GM18861 (cell line): Measurements from ENCODE around the gene XKR7.

ENCODE experiments used
- ATAC-seq: cut with Tn5 transposase; IDR thresholded peaks from one replicate; pipeline ENCODE4 v1.9.1; 2021; ENCODE audit not compliant: unreplicated experiment

XKR7 gene

DNA sequence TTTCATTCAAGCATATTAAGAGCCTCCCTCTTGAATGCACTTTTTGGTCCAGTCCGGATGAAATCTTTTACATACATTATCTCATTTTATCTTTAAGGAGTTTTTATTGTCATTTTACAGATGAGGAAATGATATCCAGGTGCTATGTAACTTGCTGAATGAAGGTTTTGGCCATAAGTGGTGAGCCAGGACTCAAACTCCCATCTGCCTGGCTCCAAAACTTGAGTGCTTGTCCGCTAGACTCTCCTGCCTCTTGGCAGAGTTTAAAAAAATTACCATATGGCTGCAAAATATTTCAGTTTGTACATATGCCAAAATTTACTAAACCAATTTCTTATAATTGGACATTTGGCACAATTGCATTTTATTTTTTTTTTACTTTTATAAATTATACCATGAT lies 28.3 kb upstream of the XKR7 start:
- no peak for ATAC-seq

DNA sequence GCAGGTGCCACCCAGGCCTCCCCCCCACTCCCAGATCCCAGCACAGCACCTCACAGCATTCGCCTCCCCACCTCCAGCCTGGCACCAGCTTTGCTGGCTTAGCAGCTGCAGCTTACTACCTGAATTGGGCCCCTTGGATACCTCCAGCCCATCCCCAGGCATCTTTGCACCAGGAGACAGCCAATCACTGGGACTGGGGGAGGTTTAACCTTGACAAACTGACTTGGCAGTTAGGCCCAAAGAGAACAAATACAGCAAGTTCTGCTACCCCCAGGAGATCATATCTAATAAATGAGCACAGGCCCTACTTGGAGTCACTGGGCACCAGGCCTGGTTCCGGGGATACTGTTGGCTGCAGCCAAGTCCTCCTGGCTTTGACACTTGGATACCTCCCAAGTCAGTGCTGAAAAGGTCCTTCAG lies 24.9 kb upstream of the XKR7 start:
- ATAC-seq: no peak

DNA sequence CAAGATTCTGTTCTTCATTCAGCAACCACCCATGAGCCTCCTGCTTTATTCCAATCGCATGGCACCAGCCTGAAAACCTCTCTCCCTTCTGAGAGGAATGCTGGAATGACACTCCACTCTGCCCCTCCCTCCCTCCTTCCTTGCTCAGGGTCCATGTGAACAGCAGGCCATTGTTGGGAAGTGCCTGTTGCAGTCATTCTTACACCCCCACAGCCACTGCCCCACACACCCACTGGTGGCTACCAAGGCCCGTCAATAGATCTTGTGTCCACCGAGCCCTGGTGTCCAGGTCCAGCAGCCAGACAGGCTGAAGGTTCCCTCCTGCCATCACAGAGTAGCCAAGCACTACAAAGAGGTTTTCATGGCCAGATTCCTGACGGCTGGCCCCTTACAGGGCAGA lies 22.6 kb upstream of the XKR7 start:
- no peak for ATAC-seq

DNA sequence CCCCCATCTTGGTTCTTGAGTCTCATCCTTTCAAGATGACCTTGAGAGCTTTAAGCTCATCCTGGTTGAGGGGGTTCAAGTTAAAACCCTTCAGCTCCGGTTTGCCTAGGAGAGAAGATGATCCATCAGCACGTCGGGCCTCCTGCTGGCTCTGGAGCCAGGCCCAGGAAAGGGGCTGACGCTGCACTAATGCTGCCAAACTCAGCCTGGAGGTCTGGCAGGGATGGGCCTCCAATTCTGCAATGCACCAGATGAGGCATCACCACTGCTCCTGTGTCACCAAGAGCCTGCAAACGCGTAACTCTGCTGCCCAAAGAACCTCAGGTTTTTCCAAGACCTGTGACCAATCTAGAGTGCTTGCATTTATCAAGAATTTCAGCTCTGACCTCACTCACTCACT lies 22.2 kb upstream of the XKR7 start:
- ATAC-seq: no peak

DNA sequence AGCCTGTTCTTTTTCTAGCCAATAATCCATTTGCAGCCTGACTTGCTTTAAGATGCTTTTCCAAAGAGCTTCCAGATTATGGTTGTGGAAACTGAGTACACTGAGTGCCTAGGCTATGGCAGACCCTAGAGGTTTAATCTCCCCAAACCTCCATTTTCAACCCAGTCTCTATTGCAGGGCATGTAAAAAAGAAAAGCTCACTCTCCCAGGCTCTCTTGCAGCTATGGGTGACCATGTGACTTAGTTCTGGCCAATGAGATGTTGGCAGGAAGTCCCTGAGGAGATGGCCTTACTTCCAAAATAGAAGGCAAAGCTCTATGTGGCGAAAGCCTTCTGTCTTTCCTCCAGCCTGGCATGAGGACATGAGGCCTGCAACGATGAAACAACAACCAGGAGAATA lies 19.9 kb upstream of the XKR7 start:
- ATAC-seq: no peak

DNA sequence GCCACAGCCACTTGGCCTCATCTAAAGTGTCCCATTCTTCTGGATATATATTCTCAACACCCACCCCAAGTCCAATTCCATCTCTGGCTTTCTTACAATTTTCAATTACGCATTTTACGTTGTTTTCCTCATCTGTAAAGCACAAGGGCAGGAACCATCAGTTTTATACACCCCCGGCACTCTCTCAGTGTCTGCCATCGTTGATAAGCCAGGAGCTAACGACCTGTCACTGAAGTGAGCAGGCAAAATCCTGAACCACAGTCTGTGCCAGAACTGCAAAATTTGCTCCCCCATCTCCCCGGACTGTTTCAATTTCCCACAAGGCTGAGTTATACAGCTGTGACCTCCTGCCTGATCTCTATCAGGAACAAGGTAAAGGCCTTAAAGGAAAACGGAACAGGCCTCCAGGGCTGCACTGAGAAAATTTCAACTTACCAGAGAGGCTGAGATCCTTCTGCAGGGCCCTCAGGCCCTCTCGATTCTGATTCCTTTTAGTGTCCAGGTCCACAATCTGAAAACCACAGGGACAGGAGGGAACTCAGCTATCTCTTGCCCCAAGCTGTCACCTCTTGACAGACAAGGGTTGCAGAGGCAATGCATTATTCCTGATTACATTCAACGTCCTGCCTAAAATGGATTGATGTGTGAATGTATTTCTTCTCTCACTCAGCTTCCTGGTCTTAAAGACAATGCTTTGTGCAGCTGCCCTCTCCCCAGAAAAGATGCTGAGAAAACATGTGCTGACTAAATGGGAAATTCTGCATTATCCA lies 17.9 kb upstream of the XKR7 start:
- no peak for ATAC-seq

DNA sequence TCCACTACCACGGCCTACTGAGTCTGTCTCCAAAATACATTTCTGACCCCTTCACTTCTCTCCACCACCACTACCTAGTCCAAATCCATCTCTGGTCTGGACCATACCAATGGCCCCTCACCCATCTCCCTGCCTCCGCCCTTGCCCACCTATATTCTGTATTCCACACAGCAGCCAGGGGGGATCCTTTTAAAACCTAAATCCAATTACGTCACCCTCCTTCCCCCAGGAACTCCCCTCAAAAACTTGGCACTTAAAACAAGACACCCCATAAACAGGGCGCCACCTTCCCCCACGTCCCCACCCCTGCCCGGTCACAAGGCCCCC lies 16.8 kb upstream of the XKR7 start:
- no peak for ATAC-seq

DNA sequence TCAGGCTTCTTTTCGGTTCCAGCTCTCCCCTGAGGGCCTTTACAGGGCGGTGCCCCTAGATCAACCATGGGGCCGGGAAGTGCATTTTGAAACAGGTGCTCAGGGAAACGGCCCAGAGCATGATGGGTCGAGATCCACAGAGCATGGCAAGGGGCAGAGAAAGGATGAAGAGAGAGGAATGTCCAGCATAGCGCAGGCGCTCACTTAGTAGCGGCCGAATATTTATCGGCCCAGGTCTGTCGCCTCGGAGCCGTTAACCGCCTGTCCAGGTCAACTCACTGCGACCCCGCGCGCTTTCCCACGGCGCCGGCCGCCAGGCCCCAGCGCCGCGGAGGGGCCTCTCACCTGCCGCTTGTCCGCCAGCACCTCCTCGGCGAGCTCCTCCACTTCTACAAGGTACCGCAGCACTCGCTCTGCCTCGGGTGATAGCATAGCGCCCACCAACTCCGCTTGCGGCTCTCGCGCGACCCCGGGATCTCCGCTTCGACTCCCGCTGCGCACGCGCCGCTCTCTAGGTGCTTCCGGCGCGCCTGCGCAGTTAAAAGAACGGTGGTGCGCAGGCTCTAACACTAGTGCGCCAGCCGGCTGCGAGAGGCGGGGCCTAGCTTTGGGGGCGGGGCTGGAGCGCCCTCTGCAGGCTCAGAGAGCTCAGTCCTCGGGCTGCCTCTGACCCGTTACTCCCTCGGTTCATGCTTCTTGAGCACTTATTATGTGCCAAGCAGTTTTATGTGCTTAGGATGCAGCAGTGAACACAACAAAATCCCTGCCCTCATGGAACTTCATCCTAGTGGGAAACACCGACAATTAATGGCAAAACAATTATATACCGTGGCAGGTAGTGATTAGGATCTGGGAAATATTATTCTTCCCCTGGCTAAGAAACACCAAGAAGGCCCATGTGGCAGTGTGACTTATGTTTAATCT lies 16.2 kb upstream of the XKR7 start, which contains the start of gene PDRG1:
Gene PDRG1, minus strand, starts transcription at position 517 of the 924 bp plus-strand sequence. Its CDS starts 85 bp downstream, at position 432.
- ATAC-seq: peak; percentile 92

DNA sequence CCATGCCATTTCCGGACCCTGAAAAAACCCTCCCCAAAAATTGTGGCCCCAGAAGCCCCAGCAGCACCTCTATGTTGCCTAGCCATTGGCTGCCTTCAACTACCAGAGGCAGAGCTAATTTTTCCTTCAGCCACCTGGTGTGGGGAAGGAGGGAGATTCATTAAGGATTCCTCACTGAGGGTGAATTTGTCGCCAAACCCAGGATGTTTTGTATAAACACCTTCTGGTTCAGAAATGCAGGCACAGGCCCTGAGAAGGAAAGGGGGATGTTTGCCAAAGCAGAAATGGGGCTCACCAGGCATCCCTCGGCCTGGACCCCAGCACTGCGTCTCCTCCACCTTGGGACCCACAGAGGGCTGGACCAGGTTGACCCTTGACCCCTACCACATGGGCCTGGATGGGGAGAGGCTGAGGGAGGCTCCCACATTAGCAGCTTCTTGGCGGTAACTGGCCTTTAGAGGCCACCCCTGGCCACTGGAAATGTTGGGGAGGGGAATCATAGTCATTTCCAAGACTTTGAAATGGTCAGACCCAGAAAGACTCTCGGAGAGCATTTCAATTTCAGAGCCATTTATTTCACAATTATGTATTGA lies 14.3 kb upstream of the XKR7 start:
- ATAC-seq: no peak

DNA sequence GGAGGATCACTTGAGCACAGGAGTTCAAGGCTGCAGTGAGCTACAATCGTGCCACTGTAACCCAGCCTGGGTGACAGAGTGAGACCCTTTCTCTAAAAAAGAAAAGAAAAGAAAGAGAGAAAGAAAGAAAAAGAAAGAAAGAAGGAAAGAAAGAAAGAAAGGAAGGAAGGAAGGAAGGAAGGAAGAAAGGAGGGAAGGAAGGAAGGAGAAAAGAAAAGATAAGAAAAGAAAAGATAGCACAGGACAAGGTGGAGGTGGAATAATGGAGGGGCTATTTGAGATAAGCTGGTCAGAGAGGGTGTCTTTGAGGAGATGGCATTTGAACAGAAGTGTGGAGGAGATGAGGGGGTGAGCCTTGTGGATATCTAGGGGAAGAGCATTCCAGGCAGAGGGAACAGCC lies 13.5 kb upstream of the XKR7 start:
- no peak for ATAC-seq

DNA sequence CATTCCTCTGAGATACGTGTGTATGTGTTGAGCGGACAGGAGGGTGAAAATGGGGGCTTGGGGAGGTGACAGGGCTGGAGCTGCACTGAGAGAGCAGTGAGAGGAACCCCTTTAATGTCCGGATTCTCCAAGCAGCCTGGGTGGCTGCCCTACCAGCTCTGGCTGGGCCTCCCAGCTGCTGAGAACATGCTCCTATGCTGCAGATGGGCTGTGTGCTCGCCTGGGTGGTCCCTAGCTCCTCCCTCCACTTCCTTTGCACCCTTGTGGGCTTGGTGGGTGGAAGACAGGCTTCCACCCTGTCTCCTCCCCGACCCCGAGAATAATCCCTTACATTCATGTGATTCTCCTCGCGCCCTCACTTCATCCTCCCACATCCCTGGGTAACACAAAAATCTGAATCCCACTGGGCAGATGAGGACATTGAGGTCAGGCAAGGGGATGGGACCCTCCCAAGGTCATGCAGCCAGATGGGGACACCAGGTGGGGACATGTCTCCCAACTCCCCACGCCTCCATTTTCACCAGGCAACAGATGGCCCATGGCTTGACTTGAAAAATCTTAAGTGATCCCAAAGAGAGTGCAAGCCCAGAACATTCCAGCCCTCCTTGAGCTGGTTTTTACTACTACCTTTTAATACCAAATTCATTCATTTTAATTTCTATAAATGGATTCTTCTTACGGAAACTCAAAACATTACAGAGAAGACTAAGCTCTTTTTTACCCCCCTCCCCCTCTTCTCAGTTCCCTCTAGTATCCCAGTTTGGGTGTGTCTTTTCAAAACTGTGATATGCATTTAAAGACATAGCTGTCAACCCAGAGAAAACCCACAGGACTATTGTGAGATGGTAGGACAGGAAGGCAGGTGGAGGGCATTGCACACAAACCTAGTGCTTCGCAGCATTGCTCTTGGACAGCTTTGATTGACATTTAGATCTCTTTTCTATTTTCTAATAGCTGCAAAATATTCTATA lies 11.1 kb upstream of the XKR7 start:
- no peak for ATAC-seq

DNA sequence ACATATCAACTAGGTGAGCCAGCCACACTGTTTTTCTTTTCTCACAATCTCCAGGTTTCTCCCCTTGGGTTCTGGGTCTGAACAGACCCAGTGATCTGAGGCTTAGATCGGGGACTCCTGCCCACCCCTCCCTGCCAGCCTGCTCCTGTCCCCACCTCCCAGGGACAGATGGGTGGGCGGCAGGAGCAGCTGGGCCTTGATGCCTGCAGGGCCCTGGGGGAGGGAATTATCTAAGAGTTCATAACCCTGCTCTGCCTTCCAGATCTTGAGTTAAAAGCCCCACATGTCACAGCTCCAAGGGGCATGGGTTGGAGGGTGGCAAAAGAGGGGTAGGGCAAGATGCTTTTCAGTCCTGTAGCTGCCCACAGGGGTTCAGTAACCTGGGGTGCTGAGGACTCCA lies 5.2 kb upstream of the XKR7 start:
- ATAC-seq: no peak

DNA sequence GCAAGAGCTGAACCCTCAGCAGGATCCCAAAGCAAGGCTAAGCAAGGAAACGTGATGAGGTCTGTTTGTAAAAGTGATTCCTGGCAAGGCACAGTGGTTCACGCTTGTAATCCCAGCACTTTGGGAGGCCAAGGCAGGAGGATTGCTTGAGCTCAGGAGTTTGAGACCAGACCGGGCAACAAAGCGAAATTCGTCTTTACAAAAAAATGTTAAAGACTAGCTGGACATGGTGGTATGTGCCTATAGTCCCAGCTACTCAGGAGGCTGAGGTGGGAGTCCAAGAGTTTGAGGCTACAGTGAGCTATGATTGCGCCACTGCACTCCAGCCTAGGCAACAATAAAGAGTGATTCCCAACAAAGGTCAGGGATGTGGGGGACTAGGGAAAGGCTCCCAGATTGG lies 4.1 kb upstream of the XKR7 start:
- ATAC-seq: no peak

DNA sequence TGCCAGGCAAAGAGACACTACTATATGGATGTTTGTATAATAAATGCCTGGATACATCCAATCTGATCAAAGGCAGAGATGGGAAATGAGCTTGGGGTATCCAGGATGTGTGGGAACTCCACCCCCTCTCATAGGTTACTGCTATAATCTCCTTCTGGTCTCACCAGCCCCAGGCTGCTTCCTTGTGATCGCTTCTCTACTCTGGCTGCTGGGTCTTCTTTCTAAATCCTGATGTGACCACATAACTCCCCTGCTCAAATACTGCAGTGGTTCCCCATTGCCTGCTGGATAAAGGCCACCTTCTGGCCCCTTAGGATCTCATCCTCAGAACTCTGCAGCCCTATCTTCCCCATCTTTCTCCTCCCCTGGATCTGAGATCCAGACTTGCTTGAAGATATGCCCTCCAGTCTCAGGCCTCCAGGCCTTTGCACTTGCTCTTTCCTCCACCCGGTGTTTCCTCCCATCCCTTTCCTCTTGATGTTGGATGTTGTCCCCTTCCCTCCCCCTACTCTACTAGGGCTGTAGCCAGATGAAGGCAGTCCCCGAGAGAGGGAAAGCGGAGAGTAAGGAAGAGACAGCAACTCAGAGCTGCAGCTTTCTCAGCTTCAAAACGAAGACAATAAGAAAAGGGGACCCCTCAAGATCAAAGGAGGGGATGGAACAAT lies 828 bp upstream of the XKR7 start:
- no peak for ATAC-seq

DNA sequence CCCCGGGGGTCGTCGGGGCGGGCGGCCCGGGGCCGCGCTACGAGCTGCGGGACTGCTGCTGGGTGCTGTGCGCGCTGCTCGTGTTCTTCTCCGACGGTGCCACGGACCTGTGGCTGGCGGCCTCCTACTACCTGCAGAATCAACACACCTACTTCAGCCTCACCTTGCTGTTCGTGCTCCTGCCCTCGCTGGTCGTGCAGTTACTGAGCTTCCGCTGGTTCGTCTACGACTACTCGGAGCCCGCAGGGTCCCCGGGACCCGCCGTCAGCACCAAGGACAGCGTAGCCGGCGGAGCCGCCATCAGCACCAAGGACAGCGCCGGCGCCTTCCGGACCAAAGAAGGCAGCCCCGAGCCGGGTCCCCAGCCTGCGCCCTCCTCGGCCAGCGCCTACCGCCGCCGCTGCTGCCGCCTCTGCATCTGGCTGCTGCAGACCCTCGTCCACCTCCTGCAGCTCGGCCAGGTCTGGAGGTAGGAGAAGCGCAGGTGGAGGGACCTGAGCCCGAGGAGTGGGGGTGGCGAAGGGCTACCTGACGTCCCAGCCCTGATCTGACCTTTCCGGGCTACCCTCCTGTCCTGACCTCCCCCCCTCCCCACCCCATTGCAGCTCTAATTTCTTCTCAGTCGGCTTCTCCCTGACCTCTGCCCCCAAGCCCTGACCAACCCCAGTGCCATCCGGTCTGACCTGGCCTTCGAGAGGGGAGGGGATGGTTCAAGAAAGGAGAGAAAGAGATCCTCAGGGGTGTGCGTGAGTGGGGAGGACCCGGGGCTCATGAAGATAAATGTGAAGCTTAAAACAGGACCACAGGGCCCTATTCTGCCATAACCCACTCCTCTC lies 558 bp downstream of the XKR7 start:
- ATAC-seq: no peak

DNA sequence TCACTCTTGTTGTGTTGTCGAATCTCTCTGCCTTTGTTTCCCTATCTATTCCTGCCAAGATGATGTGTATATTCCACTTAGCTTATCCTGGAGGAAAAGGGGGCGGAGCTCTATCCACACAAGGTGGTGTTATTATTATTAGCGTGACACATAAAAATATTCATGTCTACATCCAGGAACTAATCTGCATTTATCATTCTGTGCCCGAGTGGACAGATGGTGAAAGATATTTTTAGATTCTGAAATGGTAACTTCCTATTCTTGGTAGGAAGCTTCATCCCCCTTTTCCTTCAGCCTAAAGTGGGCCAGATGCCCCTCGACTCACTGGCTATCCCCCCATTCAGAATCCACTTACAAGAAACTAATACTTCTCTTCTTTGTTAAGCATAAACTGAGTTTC lies 2.0 kb downstream of the XKR7 start:
- ATAC-seq: no peak

DNA sequence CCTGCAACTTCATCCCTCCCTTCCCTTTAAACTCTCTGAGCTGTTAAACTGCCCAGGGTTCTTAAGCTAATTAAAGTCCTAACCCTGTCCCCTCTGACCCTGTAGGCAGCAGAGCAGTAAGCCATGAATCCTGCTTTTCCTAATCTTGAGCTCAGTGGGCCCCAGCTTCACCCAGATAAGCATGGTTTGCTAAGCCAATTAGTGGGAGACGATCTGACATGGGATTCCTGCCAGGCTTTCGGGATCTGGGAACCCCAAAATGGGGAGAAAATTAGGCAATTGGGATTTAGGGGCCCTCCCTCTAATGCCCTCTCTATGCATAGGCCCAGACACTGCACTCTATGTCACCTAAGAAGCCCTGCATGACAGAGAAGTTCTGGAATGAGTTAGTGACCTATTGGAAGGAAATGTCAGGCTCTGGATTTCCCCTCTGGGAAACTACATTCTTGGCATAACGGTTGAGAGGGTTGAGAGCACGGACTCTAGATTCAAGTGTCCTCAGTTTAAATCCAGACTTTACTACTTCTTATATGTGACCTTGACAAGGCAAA lies 4.6 kb downstream of the XKR7 start:
- no peak for ATAC-seq

DNA sequence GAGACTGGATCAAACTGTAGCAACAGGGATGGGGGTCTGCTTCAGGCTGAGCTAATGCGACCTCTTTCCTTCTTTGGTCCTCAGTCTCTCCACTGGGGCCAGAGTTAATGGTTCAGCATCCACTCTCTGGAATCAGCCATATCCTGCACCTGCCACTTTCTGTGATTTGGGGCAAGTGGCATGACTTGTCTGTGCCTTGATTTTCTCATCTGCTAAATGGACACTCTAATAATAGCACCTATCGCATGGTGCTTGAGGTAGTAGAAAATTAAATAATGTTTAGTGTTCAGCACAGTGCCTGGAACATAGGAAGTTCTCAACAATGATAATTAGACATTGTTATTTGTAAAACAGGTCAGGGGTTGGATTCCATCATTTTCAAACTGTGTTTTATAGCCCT lies 6.3 kb downstream of the XKR7 start:
- no peak for ATAC-seq

DNA sequence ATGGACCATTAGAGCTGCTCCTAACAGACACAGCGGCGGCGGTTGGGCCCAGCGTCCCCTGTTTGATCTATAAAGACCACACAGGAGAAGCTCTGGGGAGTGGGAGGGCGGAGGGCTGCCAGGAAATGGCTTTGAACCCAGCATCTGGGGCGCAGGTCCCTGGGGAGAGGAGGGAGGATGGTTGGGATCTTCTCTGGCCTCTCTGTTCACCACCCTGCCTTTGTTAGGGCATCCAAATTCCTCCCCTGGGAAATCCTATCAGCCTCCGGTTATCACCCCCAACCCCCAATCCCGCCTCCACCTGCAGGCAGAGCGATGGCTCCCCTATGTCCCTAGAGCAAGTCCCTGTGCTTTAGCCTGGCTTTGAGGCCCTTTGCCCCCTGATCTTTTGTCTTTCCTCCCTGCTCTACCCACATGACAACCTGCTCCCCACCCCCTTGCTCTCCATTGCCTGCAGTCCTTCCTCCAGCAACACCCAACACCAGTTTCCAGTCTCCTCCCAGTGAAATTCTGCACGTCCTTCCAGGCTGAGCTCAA lies 7.1 kb downstream of the XKR7 start:
- no peak for ATAC-seq
